Thyroid gland (tissue), 4 donors: ENCODE results near the gene COL26A1.
"Not testable (repeated sequence)": the region's sequence is repeated elsewhere in the genome, so short reads cannot be mapped to it uniquely, and the experiment has no call there.

ENCODE experiments used
- CTCF ChIP-seq, 6 experiments: fragments of 200-600 bp in 3 of 6; fragments of 450-650 bp in 3 of 6; sonication (generic) in 3 of 6; IDR thresholded peaks; one replicate each; pipeline ENCODE4 v1.5.1; 2016 to 2019; ENCODE audit warnings: antibody characterized with exemption in 6 of 6, mild to moderate bottlenecking in 2 of 6, inconsistent platforms in 1 of 6, moderate library complexity in 1 of 6
- POLR2A ChIP-seq, 2 donors: fragments of 450-650 bp; IDR thresholded peaks; one replicate each; pipeline ENCODE4 v1.6.1; 2017; ENCODE audit warnings: antibody characterized with exemption in 2 of 2, mild to moderate bottlenecking in 2 of 2, moderate library complexity in 1 of 2

DNA sequence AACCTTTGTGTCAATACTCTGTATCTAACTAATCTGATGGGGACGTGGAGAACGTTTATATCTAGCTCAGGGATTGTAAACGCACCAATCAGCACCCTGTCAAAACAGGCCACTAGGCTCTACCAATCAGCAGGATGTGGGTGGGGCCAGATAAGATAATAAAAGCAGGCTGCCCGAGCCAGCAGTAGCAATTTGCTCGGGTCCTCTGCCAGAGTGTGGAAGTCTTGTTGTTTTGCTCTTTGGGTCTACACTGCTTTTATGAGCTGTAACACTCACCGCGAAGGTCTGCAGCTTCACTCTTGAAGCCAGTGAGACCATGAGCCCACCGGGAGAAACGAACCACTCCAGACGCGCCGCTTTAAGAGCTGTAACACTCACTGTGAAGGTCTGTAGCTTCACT is 13.4 kb upstream of the COL26A1 start:
- not testable (repeated sequence) for TF ChIP-seq POLR2A, CTCF (IDR thresholded peaks at IDR 0.05)
